ENCODE results near the gene SNRNP70.
"Not testable (repeated sequence)": the region's sequence is repeated elsewhere in the genome, so short reads cannot be mapped to it uniquely, and the experiment has no call there.

SNRNP70 gene

DNA sequence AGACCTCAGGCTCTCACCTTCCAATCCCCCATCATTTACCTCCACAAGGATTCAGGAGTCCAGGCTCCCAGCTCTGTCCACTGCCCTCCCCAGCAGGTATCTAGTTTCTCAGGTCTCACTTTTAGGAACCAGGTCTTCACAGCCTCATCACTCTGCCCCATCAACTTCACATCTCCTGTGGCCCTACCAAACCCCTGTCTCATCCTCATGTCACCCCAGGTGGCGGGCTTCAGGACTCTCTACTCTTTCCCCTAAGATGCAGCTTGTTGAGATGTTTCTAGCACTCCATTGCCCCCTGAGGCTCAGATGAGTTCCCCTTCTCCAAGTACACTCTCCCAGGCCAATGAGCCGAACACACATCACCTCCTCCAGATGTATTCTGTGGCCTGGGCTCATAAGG is 35.6 kb downstream of the SNRNP70 start:
- no peak for DNase-seq (ENCODE audit: low spot score)

DNA sequence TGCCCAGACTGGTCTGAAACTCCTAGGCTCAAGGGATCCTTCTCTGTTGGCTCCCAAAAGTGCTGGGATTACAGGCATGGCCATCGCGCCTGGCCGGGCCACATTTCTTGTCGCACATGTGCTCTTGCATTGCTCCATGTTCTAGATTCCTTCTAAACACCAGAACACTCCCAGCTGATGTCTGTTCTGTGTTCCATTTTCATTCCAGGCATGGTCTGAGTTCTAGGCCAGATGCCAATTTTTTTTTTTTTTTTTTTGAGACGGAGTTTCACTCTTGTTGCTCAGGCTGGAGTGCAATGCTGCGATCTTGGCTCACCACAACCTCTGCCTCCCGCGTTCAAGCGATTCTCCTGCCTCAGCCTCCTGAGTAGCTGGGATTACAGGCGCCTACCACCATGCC is 36.6 kb downstream of the SNRNP70 start:
- not testable (repeated sequence) for DNase-seq (ENCODE audit: low spot score)

DNA sequence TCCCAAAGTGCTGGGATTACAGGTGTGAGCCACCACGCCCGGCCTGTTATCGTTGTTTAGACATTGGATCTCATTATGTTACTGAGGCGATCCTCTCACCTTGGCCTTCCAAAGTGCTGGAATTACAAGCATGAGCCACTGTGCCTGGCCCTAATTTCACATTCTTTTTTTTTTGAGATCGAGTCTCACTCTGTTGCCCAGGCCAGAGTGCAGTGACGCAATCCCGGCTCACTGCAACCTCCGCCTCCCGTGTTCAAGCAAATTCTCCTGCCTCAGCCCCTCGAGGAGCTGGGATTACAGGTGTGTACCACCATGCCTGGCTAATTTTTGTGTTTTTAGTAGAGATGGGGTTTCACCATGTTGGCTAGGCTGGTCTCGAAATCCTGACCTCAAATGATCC is 38.0 kb downstream of the SNRNP70 start:
- DNase-seq (ENCODE audit: low spot score): not testable (repeated sequence)

DNA sequence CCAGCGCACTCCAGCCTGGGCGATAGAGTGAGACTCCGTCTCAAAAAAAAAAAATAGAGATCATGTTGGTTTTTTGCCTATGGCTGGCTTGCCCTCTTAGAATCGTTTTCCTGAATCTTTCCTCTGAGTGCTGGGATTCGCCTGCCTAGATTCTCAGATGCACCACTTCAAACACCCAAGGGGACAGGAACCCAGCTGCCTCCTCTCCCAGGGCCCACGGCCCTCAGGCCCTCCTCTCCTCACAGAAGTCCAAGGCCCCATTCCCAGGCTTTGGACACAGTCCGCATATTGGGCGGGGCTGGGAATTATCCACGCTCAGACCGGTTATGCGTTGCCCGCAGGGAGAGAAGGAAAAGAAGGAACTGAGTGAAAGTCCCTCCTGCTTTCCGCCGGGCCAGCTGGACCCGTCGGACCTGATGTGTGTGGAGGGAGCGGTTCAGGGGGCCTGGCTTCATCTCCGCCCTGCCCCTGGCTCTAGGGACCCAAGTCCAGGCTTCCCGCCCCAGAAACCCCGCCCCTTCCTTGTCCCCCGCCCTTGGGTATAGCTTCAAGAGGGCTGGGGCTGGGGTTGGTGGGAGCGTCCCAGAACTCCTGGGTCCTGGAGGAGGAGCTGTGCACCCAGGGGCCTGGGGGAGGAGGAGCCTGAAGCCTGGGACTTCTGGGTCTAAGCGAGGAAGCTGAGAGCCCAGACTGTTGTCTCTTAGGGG is 39.9 kb downstream of the SNRNP70 start:
- DNase-seq (ENCODE audit: low spot score): no peak

DNA sequence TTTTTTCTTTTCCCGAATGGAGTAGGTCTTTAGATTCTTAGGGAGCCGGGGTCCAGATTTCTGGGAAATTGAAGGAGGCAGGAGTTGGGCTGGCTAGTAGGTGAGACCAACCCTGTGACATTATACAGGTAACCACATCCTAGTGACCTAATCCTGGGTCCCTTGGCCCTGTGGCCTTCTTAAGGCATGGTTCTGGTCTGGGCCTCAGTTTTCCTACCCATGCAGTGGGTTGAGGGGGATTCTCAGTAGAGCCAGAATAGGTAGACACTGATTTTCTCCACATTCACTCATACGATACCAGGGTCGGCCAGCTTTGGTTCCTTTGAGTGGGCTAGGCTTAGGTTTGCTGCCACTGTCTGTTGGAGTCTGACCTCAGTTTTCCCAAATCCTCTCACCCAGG is 41.3 kb downstream of the SNRNP70 start:
- DNase-seq (ENCODE audit: low spot score): no peak

DNA sequence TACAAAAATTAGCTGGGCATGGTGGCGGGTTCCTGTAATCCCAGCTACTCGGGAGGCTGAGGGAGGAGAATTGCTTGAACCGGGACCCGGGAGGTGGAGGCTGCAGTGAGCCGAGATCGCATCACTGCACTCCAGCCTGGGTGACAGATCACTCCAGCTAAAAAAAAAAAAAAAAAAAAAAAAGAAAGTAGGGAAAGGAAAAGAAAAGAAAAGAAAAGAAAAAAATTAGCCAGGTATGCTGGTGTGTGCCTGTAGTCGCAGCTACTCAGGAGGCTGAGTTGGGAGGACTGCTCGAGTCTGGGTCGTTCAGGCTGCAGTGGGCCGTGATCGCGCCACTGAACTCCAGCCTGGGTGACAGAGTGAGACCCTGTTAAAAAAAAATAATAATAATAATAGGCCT is 42.0 kb downstream of the SNRNP70 start:
- DNase-seq (ENCODE audit: low spot score): not testable (repeated sequence)

DNA sequence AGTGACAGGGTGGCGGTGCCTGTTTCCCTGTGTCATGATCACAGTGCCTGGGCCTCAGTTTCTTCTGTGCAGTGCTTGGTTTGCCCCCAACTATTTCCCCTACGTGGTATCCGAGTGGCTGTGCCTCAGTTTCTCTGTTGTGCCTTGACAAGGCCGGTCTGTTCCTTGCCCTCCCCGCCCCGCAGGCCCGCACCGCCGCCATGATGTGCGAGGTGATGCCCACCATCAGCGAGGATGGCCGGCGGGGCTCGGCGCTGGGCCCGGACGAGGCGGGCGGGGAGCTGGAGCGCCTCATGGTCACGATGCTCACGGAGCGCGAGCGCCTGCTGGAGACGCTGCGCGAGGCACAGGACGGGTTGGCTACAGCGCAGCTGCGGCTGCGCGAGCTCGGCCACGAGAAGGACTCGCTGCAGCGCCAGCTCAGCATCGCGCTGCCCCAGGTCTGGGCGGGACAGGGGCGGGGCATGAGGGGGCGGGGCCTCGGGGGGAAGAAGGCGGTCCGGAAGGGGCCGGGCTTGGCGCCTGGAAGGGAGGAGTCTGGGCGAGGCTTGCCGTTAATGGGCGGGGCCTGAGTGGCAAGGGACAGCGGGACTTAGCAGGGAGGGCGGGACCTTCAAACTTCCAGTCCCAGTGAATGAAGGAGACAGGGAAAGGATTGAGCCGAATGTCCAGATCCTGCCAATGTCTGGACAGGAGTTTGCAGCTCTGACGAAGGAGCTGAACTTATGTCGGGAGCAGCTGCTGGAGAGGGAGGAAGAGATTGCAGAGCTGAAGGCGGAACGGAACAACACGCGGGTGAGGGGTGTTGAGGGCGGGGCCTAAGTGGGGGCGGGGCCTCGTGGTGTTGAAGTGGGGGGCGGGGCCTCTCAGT is 42.7 kb downstream of the SNRNP70 start:
- peak; percentile 99 for DNase-seq (ENCODE audit: low spot score)

DNA sequence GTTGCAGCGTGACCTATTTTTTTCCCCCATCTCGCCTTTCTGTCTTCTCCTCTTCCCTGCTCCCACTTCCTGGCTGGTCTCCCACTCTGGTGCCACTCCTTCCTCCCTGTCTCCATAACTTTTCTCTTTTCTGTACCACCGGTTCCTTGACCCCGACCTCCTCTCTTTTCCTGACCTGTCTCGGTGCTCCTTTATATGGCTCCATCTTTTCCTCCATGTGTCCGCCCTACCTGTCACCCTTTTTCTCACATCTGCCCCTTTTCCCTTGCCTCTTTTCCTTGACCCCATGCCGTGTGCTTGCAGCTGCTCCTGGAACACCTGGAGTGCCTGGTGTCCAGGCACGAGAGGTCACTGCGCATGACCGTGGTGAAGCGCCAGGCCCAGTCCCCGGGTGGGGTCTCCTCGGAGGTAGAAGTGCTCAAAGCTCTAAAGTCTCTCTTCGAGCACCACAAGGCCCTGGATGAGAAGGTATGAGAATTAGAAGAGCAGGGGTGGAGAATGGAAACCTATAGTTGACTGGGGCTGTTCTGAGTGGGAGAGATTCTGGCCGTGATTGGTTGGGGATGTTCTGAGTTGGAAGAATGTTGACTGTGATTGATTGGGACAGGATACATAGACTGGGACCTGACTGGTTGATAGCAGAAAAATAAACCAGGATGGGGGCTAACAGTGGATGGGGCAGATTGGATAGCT is 43.4 kb downstream of the SNRNP70 start:
- no peak for DNase-seq (ENCODE audit: low spot score)

DNA sequence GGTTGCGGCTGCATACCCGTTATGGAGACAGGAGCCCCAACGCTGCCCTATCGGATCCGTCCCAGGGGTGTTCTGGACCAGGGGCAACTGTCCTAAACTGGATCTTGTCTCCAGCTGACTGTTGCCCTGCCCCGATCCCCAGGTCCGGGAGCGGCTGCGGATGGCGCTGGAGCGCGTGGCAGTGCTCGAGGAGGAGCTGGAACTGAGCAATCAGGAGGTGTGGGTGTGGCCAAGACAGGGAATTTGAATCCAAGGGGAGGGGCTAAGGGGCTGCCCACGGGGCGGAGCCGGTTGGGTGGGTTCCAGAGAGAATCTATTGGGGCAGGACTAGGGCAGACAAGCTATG is 44.0 kb downstream of the SNRNP70 start:
- no peak for DNase-seq (ENCODE audit: low spot score)

DNA sequence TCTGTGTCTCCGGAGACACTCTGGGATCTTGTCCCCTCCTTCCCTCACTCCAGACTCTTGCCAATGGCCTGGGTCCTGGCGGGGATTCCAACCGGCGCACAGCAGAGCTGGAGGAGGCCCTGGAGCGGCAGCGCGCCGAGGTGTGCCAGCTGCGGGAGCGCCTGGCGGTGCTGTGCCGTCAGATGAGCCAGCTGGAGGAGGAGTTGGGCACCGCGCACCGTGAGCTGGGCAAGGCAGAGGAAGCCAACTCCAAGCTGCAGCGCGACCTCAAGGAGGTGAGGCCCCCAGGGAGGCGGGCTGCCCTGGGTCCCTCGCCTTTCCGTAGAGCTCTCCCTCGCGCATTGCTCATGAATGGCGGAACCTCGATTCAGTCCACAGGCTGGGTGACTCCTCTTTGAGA is 45.1 kb downstream of the SNRNP70 start:
- DNase-seq (ENCODE audit: low spot score): no peak

DNA sequence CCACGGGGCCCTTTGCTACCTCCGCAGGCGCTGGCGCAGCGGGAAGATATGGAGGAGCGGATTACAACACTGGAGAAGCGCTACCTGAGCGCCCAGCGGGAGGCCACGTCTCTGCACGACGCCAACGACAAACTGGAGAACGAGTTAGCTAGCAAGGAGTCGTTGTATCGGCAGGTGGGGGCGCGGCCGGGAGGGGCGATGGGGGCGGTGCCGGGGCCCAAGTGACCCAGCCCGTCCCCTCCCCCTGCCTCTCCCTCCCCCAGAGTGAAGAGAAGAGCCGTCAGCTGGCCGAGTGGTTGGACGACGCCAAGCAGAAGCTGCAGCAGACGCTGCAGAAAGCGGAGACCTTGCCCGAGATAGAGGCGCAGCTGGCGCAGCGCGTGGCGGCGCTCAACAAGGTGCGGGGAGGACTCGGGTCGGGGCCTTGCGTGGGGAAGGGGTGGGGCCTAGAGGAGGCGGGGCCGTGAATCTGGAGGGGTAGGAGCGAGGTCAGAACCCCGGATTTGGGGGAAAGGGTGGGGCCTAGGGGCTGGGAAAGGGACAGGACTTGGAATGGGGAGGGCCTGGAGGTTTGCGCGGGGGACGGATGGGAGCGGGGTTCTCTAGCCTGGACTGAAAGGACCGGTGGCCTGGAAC is 47.8 kb downstream of the SNRNP70 start:
- DNase-seq (ENCODE audit: low spot score): no peak

DNA sequence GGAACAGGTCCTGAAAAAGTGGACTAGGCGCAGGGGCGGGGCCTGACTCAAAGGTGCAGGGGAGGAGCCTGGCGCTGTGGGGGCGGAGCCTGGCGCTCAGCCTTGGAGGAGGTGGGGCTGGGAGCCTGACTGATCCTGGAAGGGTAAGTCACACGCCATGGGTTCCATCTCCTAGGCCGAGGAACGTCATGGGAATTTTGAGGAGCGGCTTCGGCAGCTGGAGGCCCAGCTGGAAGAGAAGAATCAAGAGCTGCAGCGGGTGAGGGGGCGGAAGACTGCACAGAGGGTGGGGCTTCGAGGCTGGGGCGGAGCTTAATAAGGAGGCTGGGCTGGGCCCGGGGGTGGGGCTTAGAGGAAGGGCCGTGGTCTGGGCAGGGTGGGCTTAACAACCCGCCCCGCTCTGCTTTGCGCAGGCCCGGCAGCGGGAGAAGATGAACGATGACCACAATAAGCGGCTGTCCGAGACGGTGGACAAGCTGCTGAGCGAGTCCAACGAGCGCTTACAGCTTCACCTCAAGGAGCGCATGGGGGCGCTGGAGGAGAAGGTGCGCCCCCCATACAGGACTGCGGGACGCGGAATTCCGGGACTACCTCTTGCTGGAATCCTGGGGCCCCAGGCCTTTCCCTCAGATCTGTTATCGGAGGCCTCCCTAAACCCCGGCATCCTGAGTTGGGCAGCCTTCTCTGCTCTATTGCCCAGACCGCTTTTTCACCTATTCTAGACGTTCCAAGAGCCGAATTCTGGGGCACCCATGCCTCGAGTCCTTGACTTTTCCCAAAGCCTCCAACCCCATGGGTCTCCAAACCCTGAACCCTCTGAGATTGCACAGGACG is 48.6 kb downstream of the SNRNP70 start:
- peak; percentile 70 for DNase-seq (ENCODE audit: low spot score)

DNA sequence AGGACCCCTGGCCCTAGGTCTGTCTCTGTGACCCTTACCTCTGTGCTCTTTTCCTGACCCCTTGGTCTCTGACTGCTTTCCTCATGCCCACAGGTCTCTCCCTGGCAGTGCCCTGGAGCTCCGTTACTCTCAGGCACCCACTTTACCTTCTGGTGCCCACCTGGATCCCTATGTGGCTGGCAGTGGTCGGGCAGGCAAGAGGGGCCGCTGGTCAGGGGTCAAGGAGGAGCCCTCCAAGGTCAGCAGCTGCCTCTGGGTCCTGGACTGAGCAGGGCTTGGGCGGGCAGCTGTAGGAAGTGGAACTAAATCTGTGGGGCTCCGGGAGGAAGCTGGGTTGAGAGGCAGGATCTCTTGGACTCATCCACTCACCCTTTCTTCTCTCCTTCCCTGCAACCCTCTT is 50.4 kb downstream of the SNRNP70 start:
- DNase-seq (ENCODE audit: low spot score): no peak

DNA sequence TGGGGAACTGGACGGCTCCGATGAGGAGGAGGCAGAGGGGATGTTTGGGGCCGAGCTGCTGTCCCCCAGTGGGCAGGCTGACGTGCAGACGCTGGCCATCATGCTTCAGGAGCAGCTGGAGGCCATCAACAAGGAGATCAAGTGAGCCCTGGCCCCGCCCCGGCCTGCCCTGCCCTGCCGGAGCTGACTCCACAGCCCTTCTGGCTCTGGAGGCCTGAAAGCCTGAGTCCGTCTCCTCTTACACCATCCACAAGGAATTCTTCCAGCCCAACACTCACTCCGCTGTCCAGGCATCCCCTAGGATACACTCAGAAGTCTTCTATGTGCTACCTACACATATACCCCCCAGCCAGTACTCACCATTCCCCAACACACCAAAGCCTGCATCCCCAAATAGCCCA is 51.5 kb downstream of the SNRNP70 start:
- DNase-seq (ENCODE audit: low spot score): no peak

DNA sequence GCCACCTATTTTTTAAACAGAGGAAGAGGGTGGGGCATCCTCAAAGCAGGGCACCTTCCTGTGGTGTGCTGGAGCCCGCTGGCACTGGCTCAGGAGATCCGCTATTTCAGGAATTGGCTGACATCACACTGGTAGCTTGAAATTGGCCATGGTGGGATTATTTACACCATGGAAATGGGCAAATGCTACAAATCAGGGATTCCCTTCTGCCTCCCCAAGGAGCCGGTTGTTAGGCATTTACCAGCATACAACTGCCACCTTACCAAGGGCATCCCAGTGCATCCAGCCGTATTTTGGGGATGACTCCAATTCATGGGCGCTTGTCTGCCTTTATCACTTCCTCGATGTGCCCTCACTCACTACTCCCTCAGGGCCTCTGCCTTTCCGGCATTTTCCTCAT is 55.7 kb downstream of the SNRNP70 start:
- no peak for DNase-seq (ENCODE audit: low spot score)

DNA sequence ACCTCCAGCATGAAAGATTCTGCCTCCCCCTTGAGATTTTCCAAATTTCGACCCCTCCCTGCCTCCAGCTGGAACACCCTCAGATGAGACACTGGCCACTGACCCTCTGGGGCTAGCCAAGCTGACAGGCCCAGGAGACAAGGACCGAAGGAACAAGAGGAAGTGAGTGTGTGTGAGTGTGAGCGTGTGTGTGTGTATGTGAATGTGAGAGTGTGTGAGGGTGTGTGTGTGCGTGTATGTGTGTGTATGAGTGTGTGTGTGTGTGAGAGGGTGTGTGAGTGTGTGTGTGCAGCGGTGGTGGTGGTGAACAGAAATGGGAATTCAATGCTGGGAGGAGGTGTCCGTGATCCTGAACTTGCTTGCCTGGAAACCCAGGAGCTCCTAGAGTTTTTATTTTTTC is 56.1 kb downstream of the SNRNP70 start:
- no peak for DNase-seq (ENCODE audit: low spot score)

DNA sequence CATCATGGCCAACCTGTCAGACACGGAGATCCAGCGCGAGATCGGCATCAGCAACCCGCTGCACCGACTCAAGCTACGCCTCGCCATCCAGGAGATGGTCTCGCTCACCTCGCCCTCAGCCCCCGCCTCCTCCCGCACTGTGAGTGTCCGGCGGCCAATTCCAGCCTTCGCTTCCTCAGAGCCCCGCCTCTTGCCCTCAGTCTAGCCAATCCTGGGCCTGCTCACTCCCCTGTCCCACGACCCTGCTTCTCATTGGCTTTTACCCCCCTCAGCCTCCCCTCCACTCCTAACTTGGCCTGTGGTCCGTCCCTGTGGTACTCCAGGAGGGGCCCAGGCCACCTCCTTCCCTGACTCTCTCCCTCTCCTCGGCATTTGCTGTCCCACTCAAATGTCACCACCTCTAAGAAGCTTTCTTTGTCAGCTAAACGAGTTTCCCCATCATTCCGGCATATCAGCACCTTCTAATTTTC is 57.6 kb downstream of the SNRNP70 start:
- DNase-seq (ENCODE audit: low spot score): peak; percentile 96

DNA sequence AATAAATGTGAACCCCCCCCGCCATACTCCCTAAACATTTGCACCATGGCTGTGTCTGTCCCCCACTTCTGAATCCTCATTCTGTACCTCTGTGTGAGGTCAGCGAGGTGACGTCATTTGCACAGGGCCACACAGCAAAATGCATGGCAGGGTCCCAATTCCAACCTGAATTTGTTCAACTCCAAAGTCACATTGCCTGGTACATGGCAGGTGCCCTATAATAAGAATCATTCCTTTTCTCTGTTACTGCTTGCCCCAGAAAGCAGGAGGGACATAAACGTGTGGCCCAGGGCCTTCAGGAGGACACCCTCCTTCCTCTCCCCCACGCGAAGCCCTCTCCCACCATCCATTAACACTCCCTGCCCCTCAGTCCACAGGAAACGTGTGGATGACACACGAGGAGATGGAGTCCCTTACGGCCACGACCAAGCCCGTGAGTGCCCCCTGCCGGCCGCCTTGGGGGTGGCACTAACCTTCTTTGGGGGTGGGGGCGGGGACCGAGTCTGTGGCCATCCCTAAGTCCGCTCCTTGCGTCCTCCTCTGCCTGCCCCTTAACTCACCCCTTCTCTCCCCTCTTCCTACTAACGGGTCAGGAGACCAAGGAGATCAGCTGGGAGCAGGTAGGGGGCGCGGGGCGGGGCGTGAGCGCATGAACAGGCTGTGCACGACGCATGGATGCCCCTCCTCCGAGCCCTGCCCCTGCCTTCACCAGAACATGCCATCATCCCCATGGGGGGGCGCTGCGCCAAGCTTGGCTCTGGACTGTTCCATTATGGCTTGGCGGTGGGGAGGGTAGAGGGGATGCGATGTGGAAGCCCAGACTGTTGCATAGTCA is 60.5 kb downstream of the SNRNP70 start:
- DNase-seq (ENCODE audit: low spot score): peak; percentile 84

DNA sequence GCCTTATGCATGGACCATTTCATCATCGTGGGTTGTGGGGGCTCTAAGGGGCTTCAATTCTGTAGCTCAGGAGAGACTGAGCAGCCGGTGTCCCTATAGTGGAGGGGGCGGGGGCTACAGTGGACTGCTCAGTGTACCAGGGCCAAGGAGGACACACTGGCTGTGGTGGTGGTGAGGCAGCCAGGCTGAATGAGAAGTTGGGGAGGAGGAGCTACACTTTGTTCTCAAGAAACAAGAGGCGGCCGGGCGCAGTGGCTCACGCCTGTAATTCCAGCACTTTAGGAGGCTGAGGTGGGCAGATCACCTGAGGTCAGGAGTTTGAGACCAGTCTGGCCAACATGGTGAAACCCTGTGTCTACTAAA is 61.1 kb downstream of the SNRNP70 start:
- not testable (repeated sequence) for DNase-seq (ENCODE audit: low spot score)

DNA sequence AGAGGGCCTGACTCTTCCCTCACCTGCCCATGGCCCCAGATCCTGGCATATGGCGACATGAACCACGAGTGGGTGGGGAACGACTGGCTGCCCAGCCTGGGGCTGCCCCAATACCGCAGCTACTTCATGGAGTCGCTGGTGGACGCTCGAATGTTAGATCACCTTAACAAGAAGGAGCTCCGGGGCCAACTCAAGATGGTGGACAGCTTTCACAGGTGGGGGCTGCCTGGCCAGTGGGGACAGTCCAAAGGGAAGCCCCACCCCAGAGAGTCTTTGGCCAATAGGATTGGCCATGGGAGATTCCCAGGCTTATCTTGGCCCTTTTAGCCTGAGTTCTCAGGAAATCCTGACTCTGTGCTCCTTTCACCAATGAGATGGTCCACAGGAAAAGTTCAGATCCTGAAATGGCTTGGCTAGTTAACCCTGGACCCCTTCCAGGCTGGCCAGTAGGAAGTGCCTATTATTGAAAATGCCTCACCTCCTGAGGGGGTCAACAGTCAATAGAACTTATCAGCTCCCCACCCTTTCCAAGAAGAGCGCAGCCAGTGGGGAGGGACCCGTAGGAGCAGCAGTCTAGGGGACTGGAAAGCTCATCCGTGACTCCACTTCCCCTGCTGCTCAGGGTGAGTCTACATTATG is 62.9 kb downstream of the SNRNP70 start:
- DNase-seq (ENCODE audit: low spot score): no peak
